LNCaP clone FGC (cell line): ENCODE data around the gene TMEM114.
A peak's percentile ranks its signal among the peaks of the same experiment; 100 is the strongest.
"Not testable (repeated sequence)": the region's sequence is repeated elsewhere in the genome, so short reads cannot be mapped to it uniquely, and the experiment has no call there.

ENCODE experiments used
- DNase-seq: peaks from one replicate; pipeline ENCODE4 v3.0.0-alpha.2; 2011; ENCODE audit warnings: low read depth
- H3K4me3 ChIP-seq: 2 replicates; pipeline ENCODE4 v1.5.1; 2011; ENCODE audit warnings: mild to moderate bottlenecking, low read depth, low read length, control low read depth
- TF ChIP-seq, protein P1 (sequence below): IDR thresholded peaks from 2 replicates; pipeline ENCODE4 v1.5.1; 2012; ENCODE audit warnings: mild to moderate bottlenecking; ENCODE audit not compliant: control insufficient read depth, insufficient read depth; ENCODE audit errors: extremely low read depth

The TMEM114 gene

DNA sequence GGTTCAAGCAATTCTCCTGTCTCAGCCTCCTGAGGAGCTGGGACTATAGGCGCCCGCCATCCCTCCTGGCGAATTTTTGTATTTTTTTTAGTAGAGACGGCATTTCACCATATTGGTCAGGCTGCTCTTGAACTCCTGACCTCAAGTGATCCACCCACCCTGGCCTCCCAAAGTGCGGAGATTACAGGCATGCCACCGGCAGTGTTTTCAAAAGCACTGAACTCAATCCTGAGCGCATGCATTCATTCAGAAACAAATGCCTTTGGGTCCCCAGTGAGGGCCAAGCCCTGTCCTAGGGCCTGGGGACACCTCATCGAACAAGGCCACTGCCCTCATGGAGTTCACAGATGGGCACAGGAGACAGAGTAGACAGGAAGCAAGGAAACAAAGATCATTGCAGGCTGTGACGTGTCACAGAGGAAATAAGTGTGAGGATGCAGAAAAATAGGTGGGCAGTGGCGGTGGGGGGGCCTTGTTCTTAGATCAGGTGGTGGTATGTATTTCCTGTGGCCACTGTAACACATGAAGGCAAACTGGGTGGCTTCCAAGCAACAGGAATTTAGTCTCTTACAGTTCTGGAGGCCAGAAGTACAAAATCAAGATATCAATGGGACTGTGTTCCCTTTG, 12.5 kb downstream of the TMEM114 start:
- DNase-seq = no peak
- no peak overlapping the region for H3K4me3 ChIP-seq
- TF ChIP-seq, protein P1, sequence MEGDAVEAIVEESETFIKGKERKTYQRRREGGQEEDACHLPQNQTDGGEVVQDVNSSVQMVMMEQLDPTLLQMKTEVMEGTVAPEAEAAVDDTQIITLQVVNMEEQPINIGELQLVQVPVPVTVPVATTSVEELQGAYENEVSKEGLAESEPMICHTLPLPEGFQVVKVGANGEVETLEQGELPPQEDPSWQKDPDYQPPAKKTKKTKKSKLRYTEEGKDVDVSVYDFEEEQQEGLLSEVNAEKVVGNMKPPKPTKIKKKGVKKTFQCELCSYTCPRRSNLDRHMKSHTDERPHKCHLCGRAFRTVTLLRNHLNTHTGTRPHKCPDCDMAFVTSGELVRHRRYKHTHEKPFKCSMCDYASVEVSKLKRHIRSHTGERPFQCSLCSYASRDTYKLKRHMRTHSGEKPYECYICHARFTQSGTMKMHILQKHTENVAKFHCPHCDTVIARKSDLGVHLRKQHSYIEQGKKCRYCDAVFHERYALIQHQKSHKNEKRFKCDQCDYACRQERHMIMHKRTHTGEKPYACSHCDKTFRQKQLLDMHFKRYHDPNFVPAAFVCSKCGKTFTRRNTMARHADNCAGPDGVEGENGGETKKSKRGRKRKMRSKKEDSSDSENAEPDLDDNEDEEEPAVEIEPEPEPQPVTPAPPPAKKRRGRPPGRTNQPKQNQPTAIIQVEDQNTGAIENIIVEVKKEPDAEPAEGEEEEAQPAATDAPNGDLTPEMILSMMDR = no peak

DNA sequence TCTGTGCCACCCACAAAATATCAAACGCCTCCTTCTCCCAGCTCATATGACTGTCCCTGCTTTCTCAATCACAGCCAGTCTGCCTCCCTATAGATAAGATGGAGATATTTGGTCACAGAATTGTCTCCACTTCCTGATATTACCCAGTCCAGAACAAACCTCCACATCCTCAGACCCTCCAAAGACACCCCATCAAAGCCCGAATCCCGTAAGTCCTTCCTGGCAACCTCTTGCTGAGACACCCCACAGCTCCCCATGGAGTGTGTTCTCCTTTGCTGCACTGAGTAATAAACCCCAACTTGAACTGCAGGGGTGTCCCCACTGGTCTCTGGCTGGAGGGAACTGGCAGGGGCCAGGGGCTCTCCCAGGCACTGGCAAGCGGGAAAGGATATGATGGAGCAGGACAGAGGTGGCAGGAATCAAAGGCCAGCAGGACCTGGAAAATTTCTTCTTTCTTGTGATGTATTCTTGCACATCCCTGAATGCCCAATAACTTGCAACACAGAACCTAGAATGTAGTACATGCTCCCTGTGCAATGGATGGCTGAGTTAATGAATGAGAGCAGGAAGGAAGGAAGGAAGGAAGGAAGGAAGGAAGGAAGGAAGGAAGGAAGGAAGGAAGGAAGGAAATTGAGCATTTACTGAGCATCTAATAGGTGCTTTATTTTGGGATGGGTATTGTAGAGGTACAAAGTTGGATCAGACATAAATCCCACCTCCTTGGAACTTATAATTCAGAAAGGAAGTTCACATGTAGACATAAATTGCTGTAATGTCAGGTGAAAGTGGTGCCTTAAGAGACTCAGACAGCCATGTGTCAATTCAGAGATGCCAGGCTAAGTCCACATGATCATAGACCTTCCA, 13.9 kb downstream of the TMEM114 start:
- TF ChIP-seq, protein P1 = no peak
- H3K4me3 ChIP-seq = no peak overlapping the region
- no peak for DNase-seq

DNA sequence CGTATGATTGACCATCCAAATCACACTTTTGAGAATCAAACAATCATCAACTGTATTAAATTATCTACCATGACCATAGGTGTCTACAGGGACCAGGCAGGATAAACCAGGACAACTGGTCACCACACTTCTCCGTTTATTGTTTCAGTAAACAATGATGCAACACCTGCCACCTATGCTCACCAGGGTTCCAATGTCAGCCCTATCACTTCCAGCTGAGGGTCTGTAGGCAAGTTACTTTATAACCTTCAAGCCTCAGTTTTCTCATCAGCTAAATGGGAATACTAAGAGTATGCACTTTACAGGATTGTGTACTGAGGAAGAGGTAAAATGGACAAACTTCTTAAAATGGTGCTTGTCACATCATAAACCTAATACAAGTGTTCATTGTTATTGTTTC, 14.9 kb downstream of the TMEM114 start:
- no peak overlapping the region for H3K4me3 ChIP-seq
- DNase-seq = no peak
- TF ChIP-seq, protein P1 = no peak

DNA sequence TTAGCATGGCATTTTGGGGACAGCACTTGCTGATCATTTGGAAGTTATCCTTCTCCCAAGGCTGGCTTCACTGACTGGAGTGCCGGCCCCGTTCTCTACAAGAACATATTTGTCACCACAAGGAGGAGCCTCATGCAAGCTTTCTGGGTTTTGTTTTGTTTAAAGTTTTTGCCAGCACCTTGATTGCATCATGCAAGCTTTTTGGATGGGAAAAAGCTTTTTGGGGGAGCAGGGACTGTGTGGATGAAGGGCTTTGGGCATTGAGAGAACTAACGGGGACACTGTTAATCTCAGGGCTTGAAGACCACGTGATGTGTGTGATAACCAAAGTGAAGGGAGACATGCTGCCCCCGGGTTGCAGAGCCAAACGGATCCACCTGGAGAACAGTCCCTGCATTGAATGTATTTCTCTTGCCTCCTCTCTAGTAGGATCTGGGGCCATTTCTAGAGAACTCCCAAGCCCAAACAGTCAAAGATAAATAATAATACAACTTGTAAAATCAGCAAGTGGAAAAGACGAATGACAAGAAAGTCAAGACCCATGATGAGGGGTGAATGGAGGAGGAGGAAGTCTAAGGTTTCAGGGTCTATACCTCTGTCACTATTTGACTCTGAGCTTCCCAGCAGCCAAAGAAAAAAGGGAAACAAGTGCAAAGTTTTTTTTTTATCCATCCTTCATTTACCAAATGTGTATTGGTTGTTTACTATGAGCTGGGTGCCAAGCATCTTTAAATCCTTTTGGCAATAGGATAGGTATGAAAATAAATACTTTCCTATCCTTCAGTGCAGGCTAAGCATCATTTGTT, 17.2 kb downstream of the TMEM114 start:
- H3K4me3 ChIP-seq = no peak overlapping the region
- TF ChIP-seq, protein P1 = peak; percentile 44
- no peak for DNase-seq

DNA sequence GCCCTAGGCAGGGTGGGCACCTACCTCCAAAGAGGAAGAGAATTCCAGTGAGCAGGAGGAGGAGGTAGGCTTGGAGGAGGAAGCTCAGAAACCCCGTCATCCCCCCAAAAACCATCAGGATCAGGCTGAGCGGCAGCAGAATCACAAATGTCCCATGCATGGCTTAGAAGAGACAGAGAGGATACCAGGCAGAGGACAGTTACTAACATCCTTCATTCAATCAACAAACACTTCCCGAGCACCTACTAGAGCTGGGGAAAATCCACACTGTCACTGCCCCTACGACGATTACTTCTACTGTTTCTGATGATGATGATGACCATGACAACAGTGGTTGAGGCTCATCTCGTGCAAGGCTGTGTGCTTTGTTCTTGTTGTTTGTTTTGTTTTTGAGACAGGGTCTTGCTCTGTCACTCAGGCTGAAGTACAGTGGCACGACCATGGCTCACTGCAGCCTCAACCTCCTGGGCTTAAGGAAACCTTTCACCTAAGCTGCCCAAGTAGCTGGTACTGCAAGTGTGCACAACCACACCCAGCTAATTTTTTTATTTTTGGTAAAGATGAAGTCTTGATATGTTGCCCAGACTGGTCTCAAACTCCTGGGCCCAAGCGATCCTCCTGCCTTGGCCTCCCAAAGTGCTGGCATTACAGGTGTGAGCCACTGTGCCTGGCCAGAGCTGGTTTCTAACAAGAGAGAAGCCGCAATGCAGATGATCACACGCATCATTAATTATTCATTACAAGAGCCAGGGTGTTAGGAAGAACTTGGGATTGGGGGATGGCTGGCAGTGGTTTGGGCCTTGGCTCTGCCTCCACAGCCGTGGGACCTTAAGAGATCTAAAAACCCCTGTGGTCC, 18.0 kb downstream of the TMEM114 start:
- no peak overlapping the region for H3K4me3 ChIP-seq
- TF ChIP-seq, protein P1 = no peak
- DNase-seq = no peak

DNA sequence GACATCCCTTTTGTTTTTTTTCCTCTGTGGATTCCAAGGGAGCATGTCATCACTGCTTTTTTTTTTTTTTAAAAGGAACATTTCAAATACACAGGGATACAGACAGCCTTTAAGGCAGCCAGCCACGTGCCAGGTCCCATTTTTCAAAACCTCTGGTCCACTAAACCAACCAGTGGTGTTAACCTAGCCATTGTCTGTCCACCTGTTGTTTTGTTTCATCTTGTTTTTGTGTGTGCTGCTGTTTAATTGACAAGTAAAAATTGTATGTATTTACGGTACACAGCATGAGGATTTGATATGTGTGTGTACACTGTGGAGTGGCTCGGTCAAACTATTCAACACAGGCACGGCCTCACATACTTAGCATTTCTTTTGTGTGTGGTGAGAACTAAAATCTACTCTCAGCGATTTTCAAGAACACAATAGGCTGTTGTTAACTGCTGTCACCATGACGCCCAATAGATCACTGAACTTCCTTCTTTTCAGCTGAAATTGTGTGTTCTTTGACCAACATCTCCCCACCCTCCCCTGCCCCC, 19.2 kb downstream of the TMEM114 start:
- H3K4me3 ChIP-seq = no peak overlapping the region
- DNase-seq = no peak
- TF ChIP-seq, protein P1 = no peak

DNA sequence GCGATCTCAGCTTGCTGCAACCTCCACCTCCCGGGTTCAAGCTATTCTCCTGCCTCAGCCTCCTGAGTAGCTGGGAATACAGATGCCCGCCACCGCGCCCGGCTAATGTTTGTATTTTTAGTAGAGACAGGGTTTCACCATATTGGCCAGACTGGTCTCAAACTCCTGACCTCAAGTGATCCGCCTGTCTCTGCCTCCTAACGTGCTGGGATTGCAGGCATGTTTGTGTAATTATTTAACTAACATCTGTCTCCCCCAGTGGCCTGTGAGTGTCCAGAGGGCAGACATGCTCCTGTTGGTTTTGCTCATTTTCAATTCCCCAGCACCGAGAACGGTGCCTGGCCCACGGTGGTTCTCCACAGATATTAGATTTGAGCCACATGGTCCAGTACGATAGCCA, 19.9 kb downstream of the TMEM114 start:
- H3K4me3 ChIP-seq, DNase-seq: not testable (repeated sequence)
